Measurements from ENCODE around the gene CASP4. TPM values are rescaled to one million over a fixed set of nuclear protein-coding genes. Genes with fewer than 3 reads are reported as not detected.

CASP4 gene
- 71.3 and 92.7 TPM in 2 replicates for total RNA-seq (2021)
- percentile 89 among the genes with signal in this experiment for Bru-seq, nascent RNA
- BruChase-seq, experiment 1, labeled RNA remaining after a 2-hour chase, result percentile 73 among the genes with signal in this experiment
- BruChase-seq, experiment 2, labeled RNA remaining after a 6-hour chase, result percentile 70 among the genes with signal in this experiment
- long read RNA-seq, transcript CASP4-203 (9 exons, 2,158 nt), result major isoform, 57 of 82 reads
- long read RNA-seq, partial matches to known transcripts, result 13 of 82 reads
- long read RNA-seq, other reads (novel, unspliced or antisense), result 10 of 82 reads

- Histone ChIP-seq H3K4me1 (ENCODE audit: insufficient read depth, low read length, poor library complexity, severe bottlenecking) (peaks cover 29% of the 10 kb centered on the region), H3K36me3 (ENCODE audit: insufficient read depth, low read length, poor library complexity, severe bottlenecking) (peaks cover 2% of the 10 kb centered on the region), H3K4me3 (ENCODE audit: low read depth, low read length, poor library complexity, severe bottlenecking) (peak within 1 kb of the TSS; percentile 53), H3K9me3 (ENCODE audit: low read depth, low read length, poor library complexity, severe bottlenecking) (peaks cover 16% of the 10 kb centered on the region), H3K27me3 (replicated peaks; ENCODE audit: insufficient read depth, low read depth, low read length, poor library complexity) (no peaks in the 10 kb centered on the region), H3K27ac (ENCODE audit: low read depth, low read length, poor library complexity, severe bottlenecking) (peak within 1 kb of the TSS; percentile 90)
- no peak for TF ChIP-seq EZH2 (IDR thresholded peaks at IDR 0.05; ENCODE audit: borderline replicate concordance, low read depth, low read length, poor library complexity, severe bottlenecking)
- TF ChIP-seq, protein P1, sequence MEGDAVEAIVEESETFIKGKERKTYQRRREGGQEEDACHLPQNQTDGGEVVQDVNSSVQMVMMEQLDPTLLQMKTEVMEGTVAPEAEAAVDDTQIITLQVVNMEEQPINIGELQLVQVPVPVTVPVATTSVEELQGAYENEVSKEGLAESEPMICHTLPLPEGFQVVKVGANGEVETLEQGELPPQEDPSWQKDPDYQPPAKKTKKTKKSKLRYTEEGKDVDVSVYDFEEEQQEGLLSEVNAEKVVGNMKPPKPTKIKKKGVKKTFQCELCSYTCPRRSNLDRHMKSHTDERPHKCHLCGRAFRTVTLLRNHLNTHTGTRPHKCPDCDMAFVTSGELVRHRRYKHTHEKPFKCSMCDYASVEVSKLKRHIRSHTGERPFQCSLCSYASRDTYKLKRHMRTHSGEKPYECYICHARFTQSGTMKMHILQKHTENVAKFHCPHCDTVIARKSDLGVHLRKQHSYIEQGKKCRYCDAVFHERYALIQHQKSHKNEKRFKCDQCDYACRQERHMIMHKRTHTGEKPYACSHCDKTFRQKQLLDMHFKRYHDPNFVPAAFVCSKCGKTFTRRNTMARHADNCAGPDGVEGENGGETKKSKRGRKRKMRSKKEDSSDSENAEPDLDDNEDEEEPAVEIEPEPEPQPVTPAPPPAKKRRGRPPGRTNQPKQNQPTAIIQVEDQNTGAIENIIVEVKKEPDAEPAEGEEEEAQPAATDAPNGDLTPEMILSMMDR (conservative IDR thresholded peaks at IDR 0.05; ENCODE audit: low read depth, low read length), result no peak
- no TSS peak for BruUV-seq (replicated peaks)
- intact Hi-C loops (cut with micrococcal nuclease; ENCODE audit: unreplicated experiment), result no loop called here
- POLR2A ChIA-PET (ENCODE audit: low non-redundant PET), result no interaction called here
- CTCF ChIA-PET, result no interaction called here
- DNase-seq (ENCODE audit: low spot score), result peak; percentile 91
Observed at GRCh38 chr11:104968355-104968855, at the start of gene CASP4. CASP4 (minus strand) TSS chr11:104968574; CDS start chr11:104968525, 49 bp downstream.

DNA sequence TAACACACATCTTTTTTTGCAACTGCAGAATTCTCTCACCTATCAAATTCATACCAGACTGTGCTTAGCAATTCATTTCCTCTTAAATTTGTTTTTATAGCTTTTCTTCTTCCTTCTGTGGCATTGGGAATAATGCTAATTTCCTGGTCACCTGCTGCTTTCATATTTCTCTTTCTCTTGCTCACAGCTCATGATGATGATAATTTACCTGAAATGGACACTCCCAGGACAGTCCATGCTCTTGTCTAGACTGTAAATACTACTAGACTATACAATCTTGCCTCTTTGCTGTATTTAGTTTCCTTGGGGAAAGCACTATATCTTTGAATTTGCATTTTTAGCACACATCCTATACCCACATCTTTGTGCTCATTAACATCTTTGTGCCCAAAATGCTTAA is 39.1 kb upstream of the CASP4 start:
- BruUV-seq (replicated peaks), result no TSS peak
- ChIA-PET POLR2A (ENCODE audit: low non-redundant PET) (no interaction called here), CTCF (no interaction called here)
- no peaks in the 10 kb centered on the region for H3K27me3 ChIP-seq (replicated peaks; ENCODE audit: insufficient read depth, low read depth, low read length, poor library complexity)
- H3K4me3 ChIP-seq (ENCODE audit: low read depth, low read length, poor library complexity, severe bottlenecking), result no peak overlapping the region
- DNase-seq (ENCODE audit: low spot score), result no peak
- no peak for TF ChIP-seq EZH2 (IDR thresholded peaks at IDR 0.05; ENCODE audit: borderline replicate concordance, low read depth, low read length, poor library complexity, severe bottlenecking)
- TF ChIP-seq, protein P1 (conservative IDR thresholded peaks at IDR 0.05; ENCODE audit: low read depth, low read length), result no peak
- intact Hi-C loops (cut with micrococcal nuclease; ENCODE audit: unreplicated experiment), result no loop called here
- no peaks in the 10 kb centered on the region for H3K9me3 ChIP-seq (ENCODE audit: low read depth, low read length, poor library complexity, severe bottlenecking)
- no peak overlapping the region for H3K27ac ChIP-seq (ENCODE audit: low read depth, low read length, poor library complexity, severe bottlenecking)
- no peaks in the 10 kb centered on the region for H3K36me3 ChIP-seq (ENCODE audit: insufficient read depth, low read length, poor library complexity, severe bottlenecking)
- H3K4me1 ChIP-seq (ENCODE audit: insufficient read depth, low read length, poor library complexity, severe bottlenecking), result no peaks in the 10 kb centered on the region

GRCh38 chr11:105005451-105005845 is 37.1 kb upstream of the CASP4 start:
- H3K27ac ChIP-seq (ENCODE audit: low read depth, low read length, poor library complexity, severe bottlenecking), result no peak overlapping the region

More at GRCh38 chr11:105005451-105005845, 37.1 kb upstream of the CASP4 start:
- CTCF ChIA-PET, result no interaction called here
- TF ChIP-seq, protein P1 (conservative IDR thresholded peaks at IDR 0.05; ENCODE audit: low read depth, low read length), result no peak
- no peak for TF ChIP-seq EZH2 (IDR thresholded peaks at IDR 0.05; ENCODE audit: borderline replicate concordance, low read depth, low read length, poor library complexity, severe bottlenecking)
- H3K9me3 ChIP-seq (ENCODE audit: low read depth, low read length, poor library complexity, severe bottlenecking), result no peaks in the 10 kb centered on the region
- DNase-seq (ENCODE audit: low spot score), result no peak
- BruUV-seq (replicated peaks), result no TSS peak
- POLR2A ChIA-PET (ENCODE audit: low non-redundant PET), result no interaction called here
- no peak overlapping the region for H3K4me3 ChIP-seq (ENCODE audit: low read depth, low read length, poor library complexity, severe bottlenecking)
- H3K27me3 ChIP-seq (replicated peaks; ENCODE audit: insufficient read depth, low read depth, low read length, poor library complexity), result no peaks in the 10 kb centered on the region
- no peaks in the 10 kb centered on the region for H3K4me1 ChIP-seq (ENCODE audit: insufficient read depth, low read length, poor library complexity, severe bottlenecking)
- intact Hi-C loops (cut with micrococcal nuclease; ENCODE audit: unreplicated experiment), result no loop called here
- H3K36me3 ChIP-seq (ENCODE audit: insufficient read depth, low read length, poor library complexity, severe bottlenecking), result no peaks in the 10 kb centered on the region
